ENCODE measurements around the gene STKLD1.

Gene STKLD1

GRCh38 chr9:133404454-133405002, 28.4 kb downstream of the STKLD1 start:
- no peak overlapping the region for H3K27ac ChIP-seq (ENCODE audit: low read depth, low read length)
- no peaks in the 10 kb centered on the region for H3K9me2 ChIP-seq (replicated peaks; ENCODE audit: control insufficient read depth, low read length)
- no peaks in the 10 kb centered on the region for H3K4me1 ChIP-seq (ENCODE audit: control insufficient read depth, low read length)
- TF ChIP-seq EZH2phosphoT487 (IDR thresholded peaks at IDR 0.05; ENCODE audit: borderline replicate concordance, low read length), result no peak
- TF ChIP-seq CTCF (IDR thresholded peaks at IDR 0.05; ENCODE audit: low read depth, low read length, poor library complexity, severe bottlenecking), result no peak
- no peak overlapping the region for H3K4me2 ChIP-seq (ENCODE audit: low read length)
- H3K9me3 ChIP-seq (ENCODE audit: control insufficient read depth, insufficient read depth, low read length), result no peaks in the 10 kb centered on the region
- H3F3A ChIP-seq (ENCODE audit: control insufficient read depth, insufficient read depth), result peaks cover 3% of the 10 kb centered on the region
- no peaks in the 10 kb centered on the region for H3K27me3 ChIP-seq (ENCODE audit: control insufficient read depth, low read length)
- H3K36me3 ChIP-seq (ENCODE audit: control insufficient read depth, low read length), result peaks cover 48% of the 10 kb centered on the region
- no peak overlapping the region for H3K4me3 ChIP-seq (ENCODE audit: low read length)
- peaks cover 4% of the 10 kb centered on the region; the same call in 1 of the 2 replicates for H3K79me2 ChIP-seq (ENCODE audit: control insufficient read depth, low read length)
- peaks cover 5% of the 10 kb centered on the region for H4K20me1 ChIP-seq (ENCODE audit: control insufficient read depth, insufficient read depth, low read depth, low read length)

DNA sequence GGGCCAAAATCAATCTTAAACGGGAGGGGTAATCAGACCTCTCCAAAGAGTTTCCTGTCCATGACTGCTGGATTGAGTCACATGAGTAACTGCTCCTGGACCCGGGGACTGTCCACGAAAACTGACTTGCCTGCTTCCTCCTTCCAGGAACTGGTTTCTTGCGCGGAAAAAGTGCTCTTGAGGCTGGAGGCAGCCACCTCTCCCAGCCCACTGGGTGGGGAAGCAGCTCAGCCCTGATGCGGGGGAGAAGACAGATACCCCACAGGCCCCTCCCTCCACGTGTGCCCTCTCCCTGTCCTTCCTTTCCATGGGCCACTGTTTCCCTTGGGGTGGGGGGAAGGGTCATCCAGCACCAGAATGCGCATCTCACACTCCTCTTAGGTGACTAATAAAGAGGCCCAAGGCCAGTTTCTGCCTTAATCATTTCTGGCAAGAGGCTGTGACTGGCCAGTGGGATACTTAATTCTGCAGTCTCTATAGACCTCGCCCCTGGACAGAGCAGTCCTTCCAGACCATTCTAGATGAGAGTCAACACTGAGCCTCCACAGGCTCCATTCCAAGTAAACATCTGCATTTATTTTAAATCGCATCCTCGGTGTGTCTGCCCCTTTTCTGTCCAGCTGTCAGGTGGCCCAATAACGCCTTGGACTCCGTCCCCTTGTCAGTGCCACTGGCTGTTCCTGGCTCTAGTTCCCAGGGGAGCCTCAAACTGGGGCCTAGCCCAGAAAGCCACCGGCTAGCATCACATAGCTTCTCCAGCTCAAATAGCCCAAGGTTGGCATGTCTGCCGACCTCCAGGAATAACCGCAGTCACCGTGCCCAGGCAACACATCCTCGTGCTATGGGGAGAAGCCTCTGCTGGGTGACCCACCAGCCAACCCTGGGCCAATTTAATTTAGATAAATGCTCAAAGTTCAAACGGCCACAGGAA, 29.6 kb downstream of the STKLD1 start:
- no peaks in the 10 kb centered on the region for H3K27me3 ChIP-seq (ENCODE audit: control insufficient read depth, low read length)
- no peaks in the 10 kb centered on the region for H3K9me3 ChIP-seq (ENCODE audit: control insufficient read depth, insufficient read depth, low read length)
- H3F3A ChIP-seq (ENCODE audit: control insufficient read depth, insufficient read depth), result peaks cover 3% of the 10 kb centered on the region
- no peak overlapping the region for H3K27ac ChIP-seq (ENCODE audit: low read depth, low read length)
- peaks cover 5% of the 10 kb centered on the region for H4K20me1 ChIP-seq (ENCODE audit: control insufficient read depth, insufficient read depth, low read depth, low read length)
- H3K79me2 ChIP-seq (ENCODE audit: control insufficient read depth, low read length), result peaks cover 4% of the 10 kb centered on the region; the same call in 1 of the 2 replicates
- H3K4me2 ChIP-seq (ENCODE audit: low read length), result no peak overlapping the region
- H3K4me3 ChIP-seq (ENCODE audit: low read length), result no peak overlapping the region
- no peaks in the 10 kb centered on the region for H3K9me2 ChIP-seq (replicated peaks; ENCODE audit: control insufficient read depth, low read length)
- H3K36me3 ChIP-seq (ENCODE audit: control insufficient read depth, low read length), result peaks cover 60% of the 10 kb centered on the region
- TF ChIP-seq EZH2phosphoT487 (IDR thresholded peaks at IDR 0.05; ENCODE audit: borderline replicate concordance, low read length), result no peak
- TF ChIP-seq CTCF (IDR thresholded peaks at IDR 0.05; ENCODE audit: low read depth, low read length, poor library complexity, severe bottlenecking), result no peak
- no peaks in the 10 kb centered on the region for H3K4me1 ChIP-seq (ENCODE audit: control insufficient read depth, low read length)

- H3K4me1 ChIP-seq (ENCODE audit: control insufficient read depth, low read length), result no peaks in the 10 kb centered on the region
- no peak overlapping the region for H3K4me3 ChIP-seq (ENCODE audit: low read length)
- H3K27me3 ChIP-seq (ENCODE audit: control insufficient read depth, low read length), result no peaks in the 10 kb centered on the region
- H4K20me1 ChIP-seq (ENCODE audit: control insufficient read depth, insufficient read depth, low read depth, low read length), result peaks cover 5% of the 10 kb centered on the region
- H3K9me3 ChIP-seq (ENCODE audit: control insufficient read depth, insufficient read depth, low read length), result no peaks in the 10 kb centered on the region
- peaks cover 3% of the 10 kb centered on the region for H3F3A ChIP-seq (ENCODE audit: control insufficient read depth, insufficient read depth)
- TF ChIP-seq CTCF (IDR thresholded peaks at IDR 0.05; ENCODE audit: low read depth, low read length, poor library complexity, severe bottlenecking) (peak; percentile 96), EZH2phosphoT487 (IDR thresholded peaks at IDR 0.05; ENCODE audit: borderline replicate concordance, low read length) (no peak)
- no peak overlapping the region for H3K27ac ChIP-seq (ENCODE audit: low read depth, low read length)
- H3K79me2 ChIP-seq (ENCODE audit: control insufficient read depth, low read length), result peaks cover 6% of the 10 kb centered on the region; the same call in 1 of the 2 replicates
- H3K9me2 ChIP-seq (replicated peaks; ENCODE audit: control insufficient read depth, low read length), result no peaks in the 10 kb centered on the region
- H3K4me2 ChIP-seq (ENCODE audit: low read length), result no peak overlapping the region
- peaks cover 66% of the 10 kb centered on the region for H3K36me3 ChIP-seq (ENCODE audit: control insufficient read depth, low read length)
Measured at GRCh38 chr9:133406480-133407307, 30.5 kb downstream of the STKLD1 start.
